ENCODE measurements around the gene ZSCAN29. TPM values are rescaled to one million over a fixed set of nuclear protein-coding genes. Genes with fewer than 3 reads are reported as not detected.
A peak's percentile ranks its signal among the peaks of the same experiment; 100 is the strongest.
"Not testable (repeated sequence)": the region's sequence is repeated elsewhere in the genome, so short reads cannot be mapped to it uniquely, and the experiment has no call there.

Gene ZSCAN29
- total and polyA plus RNA-seq, 5 donors from 2014 or later, result 5.0 to 20.9 (median 6.9) TPM

GRCh38 chr15:43406189-43406588 is 35.3 kb upstream of the ZSCAN29 start:
- H3K4me3 Mint-ChIP-seq, result no peak overlapping the region
- peaks cover 60% of the 10 kb centered on the region for H3K36me3 Mint-ChIP-seq
- Histone ChIP-seq H3K36me3 (ENCODE audit: control insufficient read depth, insufficient read depth, low read length) (peaks cover 81% of the 10 kb centered on the region), H3K27ac (ENCODE audit: insufficient read depth, low read length, poor library complexity, severe bottlenecking) (no peak overlapping the region), H3K27me3 (ENCODE audit: control insufficient read depth, insufficient read depth, low read length) (no peaks in the 10 kb centered on the region), H3K4me3 (ENCODE audit: low read depth, low read length) (no peak overlapping the region), H3K9me3 (ENCODE audit: control insufficient read depth in 2 of 2, low read length in 2 of 2) (no peaks in the 10 kb centered on the region), H3K4me1 (ENCODE audit: control insufficient read depth, insufficient read depth, low read length, poor library complexity, severe bottlenecking) (no peaks in the 10 kb centered on the region)
- H3K27me3 Mint-ChIP-seq, result no peaks in the 10 kb centered on the region
- peak overlapping the region in 1 of 3 donors; percentile 52 for H3K27ac Mint-ChIP-seq
- no peaks in the 10 kb centered on the region for H3K9me3 Mint-ChIP-seq
- DNase-seq (no peak), ATAC-seq (ENCODE audit: low read depth in 2 of 2) (no peak)
- H3K4me1 Mint-ChIP-seq, result peaks cover 0 to 6% (median 1%) of the 10 kb centered on the region in 4 donors

- Mint-ChIP-seq H3K36me3 (peaks cover 51% of the 10 kb centered on the region), H3K27ac (peak overlapping the region in 2 of 3 donors; percentile 59 to 79), H3K9me3 (no peaks in the 10 kb centered on the region), H3K4me1 (peaks cover 0 to 6% (median 1%) of the 10 kb centered on the region in 4 donors), H3K4me3 (no peak overlapping the region), H3K27me3 (no peaks in the 10 kb centered on the region)
- H3K27ac ChIP-seq (ENCODE audit: insufficient read depth, low read length, poor library complexity, severe bottlenecking), result no peak overlapping the region
- H3K27me3 ChIP-seq (ENCODE audit: control insufficient read depth, insufficient read depth, low read length), result no peaks in the 10 kb centered on the region
- peaks cover 89% of the 10 kb centered on the region for H3K36me3 ChIP-seq (ENCODE audit: control insufficient read depth, insufficient read depth, low read length)
- no peak for DNase-seq
- H3K4me1 ChIP-seq (ENCODE audit: control insufficient read depth, insufficient read depth, low read length, poor library complexity, severe bottlenecking), result no peaks in the 10 kb centered on the region
- H3K4me3 ChIP-seq (ENCODE audit: low read depth, low read length), result no peak overlapping the region
- ATAC-seq (ENCODE audit: low read depth in 2 of 2), result no peak
- H3K9me3 ChIP-seq (ENCODE audit: control insufficient read depth in 2 of 2, low read length in 2 of 2), result no peaks in the 10 kb centered on the region
Measured at GRCh38 chr15:43404130-43404529, 33.3 kb upstream of the ZSCAN29 start.

GRCh38 chr15:43403616-43404015 is 32.8 kb upstream of the ZSCAN29 start:
- no peak overlapping the region for H3K4me3 ChIP-seq (ENCODE audit: low read depth, low read length)
- peaks cover 89% of the 10 kb centered on the region for H3K36me3 ChIP-seq (ENCODE audit: control insufficient read depth, insufficient read depth, low read length)
- H3K27me3 Mint-ChIP-seq, result no peaks in the 10 kb centered on the region
- DNase-seq (no peak), ATAC-seq (ENCODE audit: low read depth in 2 of 2) (no peak)
- H3K27ac ChIP-seq (ENCODE audit: insufficient read depth, low read length, poor library complexity, severe bottlenecking), result no peak overlapping the region
- H3K27ac Mint-ChIP-seq, result peak overlapping the region in 1 of 3 donors; percentile 79
- H3K27me3 ChIP-seq (ENCODE audit: control insufficient read depth, insufficient read depth, low read length), result no peaks in the 10 kb centered on the region
- no peaks in the 10 kb centered on the region for H3K9me3 ChIP-seq (ENCODE audit: control insufficient read depth in 2 of 2, low read length in 2 of 2)
- no peak overlapping the region for H3K4me3 Mint-ChIP-seq
- no peaks in the 10 kb centered on the region for H3K9me3 Mint-ChIP-seq
- H3K4me1 Mint-ChIP-seq, result peaks cover 0 to 6% (median 1%) of the 10 kb centered on the region in 4 donors
- no peaks in the 10 kb centered on the region for H3K4me1 ChIP-seq (ENCODE audit: control insufficient read depth, insufficient read depth, low read length, poor library complexity, severe bottlenecking)
- H3K36me3 Mint-ChIP-seq, result peaks cover 51% of the 10 kb centered on the region

GRCh38 chr15:43402255-43402654 is 31.4 kb upstream of the ZSCAN29 start:
- Mint-ChIP-seq H3K27ac (peak overlapping the region in 1 of 3 donors; percentile 33), H3K4me1 (peaks cover 0 to 6% (median 1%) of the 10 kb centered on the region in 4 donors), H3K36me3 (peaks cover 44% of the 10 kb centered on the region), H3K9me3 (no peaks in the 10 kb centered on the region), H3K4me3 (no peak overlapping the region), H3K27me3 (no peaks in the 10 kb centered on the region)
- Histone ChIP-seq H3K27me3 (ENCODE audit: control insufficient read depth, insufficient read depth, low read length) (no peaks in the 10 kb centered on the region), H3K4me1 (ENCODE audit: control insufficient read depth, insufficient read depth, low read length, poor library complexity, severe bottlenecking) (no peaks in the 10 kb centered on the region), H3K9me3 (ENCODE audit: control insufficient read depth in 2 of 2, low read length in 2 of 2) (no peaks in the 10 kb centered on the region), H3K36me3 (ENCODE audit: control insufficient read depth, insufficient read depth, low read length) (peaks cover 87% of the 10 kb centered on the region), H3K27ac (ENCODE audit: insufficient read depth, low read length, poor library complexity, severe bottlenecking) (no peak overlapping the region), H3K4me3 (ENCODE audit: low read depth, low read length) (no peak overlapping the region)
- ATAC-seq (ENCODE audit: low read depth in 2 of 2) (no peak), DNase-seq (no peak)

- not testable (repeated sequence) for H3K4me1 ChIP-seq (ENCODE audit: control insufficient read depth, insufficient read depth, low read length, poor library complexity, severe bottlenecking); H3K4me3 Mint-ChIP-seq; H3K27ac Mint-ChIP-seq; H3K4me1 Mint-ChIP-seq; H3K9me3 ChIP-seq (ENCODE audit: control insufficient read depth in 2 of 2, low read length in 2 of 2); H3K27me3 Mint-ChIP-seq; H3K4me3 ChIP-seq (ENCODE audit: low read depth, low read length); DNase-seq; ATAC-seq (ENCODE audit: low read depth in 2 of 2); H3K9me3 Mint-ChIP-seq; H3K27ac ChIP-seq (ENCODE audit: insufficient read depth, low read length, poor library complexity, severe bottlenecking); H3K27me3 ChIP-seq (ENCODE audit: control insufficient read depth, insufficient read depth, low read length)
- peaks cover 46% of the 10 kb centered on the region for H3K36me3 ChIP-seq (ENCODE audit: control insufficient read depth, insufficient read depth, low read length)
- H3K36me3 Mint-ChIP-seq, result peaks cover 38% of the 10 kb centered on the region
Measured at GRCh38 chr15:43393592-43393991, 22.7 kb upstream of the ZSCAN29 start.

GRCh38 chr15:43390723-43391122 is 19.9 kb upstream of the ZSCAN29 start:
- ATAC-seq (ENCODE audit: low read depth in 2 of 2) (no peak), DNase-seq (no peak)
- Histone ChIP-seq H3K4me1 (ENCODE audit: control insufficient read depth, insufficient read depth, low read length, poor library complexity, severe bottlenecking) (no peaks in the 10 kb centered on the region), H3K4me3 (ENCODE audit: low read depth, low read length) (no peak overlapping the region), H3K9me3 (ENCODE audit: control insufficient read depth in 2 of 2, low read length in 2 of 2) (no peaks in the 10 kb centered on the region), H3K36me3 (ENCODE audit: control insufficient read depth, insufficient read depth, low read length) (peaks cover 38% of the 10 kb centered on the region), H3K27ac (ENCODE audit: insufficient read depth, low read length, poor library complexity, severe bottlenecking) (no peak overlapping the region), H3K27me3 (ENCODE audit: control insufficient read depth, insufficient read depth, low read length) (no peaks in the 10 kb centered on the region)
- Mint-ChIP-seq H3K27ac (peak overlapping the region in 2 of 3 donors; percentile 29 to 59), H3K4me1 (peaks cover 0 to 4% (median 2%) of the 10 kb centered on the region in 4 donors), H3K36me3 (peaks cover 41% of the 10 kb centered on the region), H3K4me3 (no peak overlapping the region), H3K9me3 (no peaks in the 10 kb centered on the region), H3K27me3 (no peaks in the 10 kb centered on the region)

GRCh38 chr15:43383070-43383469 is 12.2 kb upstream of the ZSCAN29 start:
- no peaks in the 10 kb centered on the region for H3K4me1 ChIP-seq (ENCODE audit: control insufficient read depth, insufficient read depth, low read length, poor library complexity, severe bottlenecking)
- no peak overlapping the region for H3K4me3 Mint-ChIP-seq
- H3K27ac ChIP-seq (ENCODE audit: insufficient read depth, low read length, poor library complexity, severe bottlenecking), result no peak overlapping the region
- H3K27ac Mint-ChIP-seq, result peak overlapping the region in 1 of 3 donors; percentile 15
- H3K27me3 Mint-ChIP-seq, result no peaks in the 10 kb centered on the region
- peaks cover 52% of the 10 kb centered on the region for H3K36me3 Mint-ChIP-seq
- peaks cover 81% of the 10 kb centered on the region for H3K36me3 ChIP-seq (ENCODE audit: control insufficient read depth, insufficient read depth, low read length)
- H3K4me1 Mint-ChIP-seq, result peaks cover 0 to 2% (median under 1%) of the 10 kb centered on the region in 4 donors
- no peaks in the 10 kb centered on the region for H3K27me3 ChIP-seq (ENCODE audit: control insufficient read depth, insufficient read depth, low read length)
- no peak for ATAC-seq (ENCODE audit: low read depth in 2 of 2)
- DNase-seq, result no peak
- no peak overlapping the region for H3K4me3 ChIP-seq (ENCODE audit: low read depth, low read length)
- no peaks in the 10 kb centered on the region for H3K9me3 Mint-ChIP-seq
- no peaks in the 10 kb centered on the region for H3K9me3 ChIP-seq (ENCODE audit: control insufficient read depth in 2 of 2, low read length in 2 of 2)

- Mint-ChIP-seq H3K9me3 (no peaks in the 10 kb centered on the region), H3K27ac (no peak overlapping the region), H3K36me3 (peaks cover 56% of the 10 kb centered on the region), H3K27me3 (no peaks in the 10 kb centered on the region), H3K4me3 (no peak overlapping the region), H3K4me1 (peaks cover 0 to 5% (median 2%) of the 10 kb centered on the region in 4 donors)
- peaks cover 81% of the 10 kb centered on the region for H3K36me3 ChIP-seq (ENCODE audit: control insufficient read depth, insufficient read depth, low read length)
- no peak for DNase-seq
- no peaks in the 10 kb centered on the region for H3K9me3 ChIP-seq (ENCODE audit: control insufficient read depth in 2 of 2, low read length in 2 of 2)
- no peak overlapping the region for H3K4me3 ChIP-seq (ENCODE audit: low read depth, low read length)
- no peak for ATAC-seq (ENCODE audit: low read depth in 2 of 2)
- H3K4me1 ChIP-seq (ENCODE audit: control insufficient read depth, insufficient read depth, low read length, poor library complexity, severe bottlenecking), result no peaks in the 10 kb centered on the region
- no peaks in the 10 kb centered on the region for H3K27me3 ChIP-seq (ENCODE audit: control insufficient read depth, insufficient read depth, low read length)
- no peak overlapping the region for H3K27ac ChIP-seq (ENCODE audit: insufficient read depth, low read length, poor library complexity, severe bottlenecking)
Measured at GRCh38 chr15:43382310-43382709, 11.5 kb upstream of the ZSCAN29 start.

All from CD4-positive, CD25-positive, alpha-beta regulatory T cell (primary cell).